Stomach smooth muscle (tissue), 2 donors: Measurements from ENCODE around the gene GNAL.
"Not testable (repeated sequence)": the region's sequence is repeated elsewhere in the genome, so short reads cannot be mapped to it uniquely, and the experiment has no call there.

ENCODE experiments used
- H3K27ac ChIP-seq: one replicate; pipeline ENCODE4 v1.7.0; 2013; ENCODE audit warnings: mild to moderate bottlenecking, low read length, inconsistent platforms
- H3K27me3 ChIP-seq, 2 donors: one replicate each; pipeline ENCODE4 v1.7.0; 2013; ENCODE audit warnings: low read length in 2 of 2; ENCODE audit not compliant: insufficient read depth in 2 of 2, control insufficient read depth in 1 of 2
- H3K36me3 ChIP-seq, 2 donors: one replicate each; pipeline ENCODE4 v1.7.0; 2013; ENCODE audit warnings: low read length in 2 of 2; ENCODE audit not compliant: control insufficient read depth in 2 of 2, insufficient read depth in 2 of 2
- H3K4me1 ChIP-seq: one replicate; pipeline ENCODE4 v1.7.0; 2013; ENCODE audit warnings: low read length; ENCODE audit not compliant: control insufficient read depth, insufficient read depth
- H3K4me3 ChIP-seq, 2 donors: one replicate each; pipeline ENCODE4 v1.7.0; 2013; ENCODE audit warnings: low read length in 2 of 2
- H3K9ac ChIP-seq, 2 donors: one replicate each; pipeline ENCODE4 v1.7.0; 2013; ENCODE audit warnings: low read length in 2 of 2, mild to moderate bottlenecking in 1 of 2
- H3K9me3 ChIP-seq, 2 donors: one replicate each; pipeline ENCODE4 v1.7.0; 2013; ENCODE audit warnings: low read length in 2 of 2; ENCODE audit not compliant: control insufficient read depth in 2 of 2
- donor health status: healthy.
- donor health status: Pancreatic carcinoma.

GNAL gene

GRCh38 chr18:11906176-11906575 is 217.1 kb downstream of the GNAL start:
- H3K36me3 ChIP-seq = peaks cover 9 to 17% of the 10 kb centered on the region in 2 donors
- no peaks in the 10 kb centered on the region for H3K9me3 ChIP-seq
- no peak overlapping the region for H3K4me3 ChIP-seq
- no peak overlapping the region for H3K27ac ChIP-seq
- H3K27me3 ChIP-seq = no peaks in the 10 kb centered on the region
- no peak overlapping the region for H3K9ac ChIP-seq
- H3K4me1 ChIP-seq = peaks cover 9% of the 10 kb centered on the region

- no peaks in the 10 kb centered on the region for H3K9me3 ChIP-seq
- H3K4me1 ChIP-seq = peaks cover 9% of the 10 kb centered on the region
- H3K27me3 ChIP-seq = no peaks in the 10 kb centered on the region
- H3K36me3 ChIP-seq = peaks cover 8 to 12% of the 10 kb centered on the region in 2 donors
- peak overlapping the region; percentile 91 to 97 for H3K4me3 ChIP-seq
- peak overlapping the region; percentile 21 to 99 for H3K9ac ChIP-seq
- no peak overlapping the region for H3K27ac ChIP-seq
Measured at GRCh38 chr18:11906926-11907874, 218.1 kb downstream of the GNAL start.

- H3K4me1 ChIP-seq = peaks cover 9% of the 10 kb centered on the region
- H3K9ac ChIP-seq = peak within 1 kb of the TSS; percentile 97 to 99
- H3K27me3 ChIP-seq = no peaks in the 10 kb centered on the region
- H3K36me3 ChIP-seq = peaks cover 0 to 2% of the 10 kb centered on the region in 2 donors
- peak within 1 kb of the TSS; percentile 98 for H3K27ac ChIP-seq
- H3K9me3 ChIP-seq = no peaks in the 10 kb centered on the region
- H3K4me3 ChIP-seq = peak within 1 kb of the TSS; percentile 91 to 97
Measured at GRCh38 chr18:11908182-11909060, 219.4 kb downstream of the GNAL start, which contains the start of gene MPPE1. Gene MPPE1, minus strand, starts transcription at chr18:11908317. Its CDS starts 11,053 bp downstream, at chr18:11897264.

GRCh38 chr18:11909061-11909455 is 220.0 kb downstream of the GNAL start:
- Histone ChIP-seq H3K36me3 (no peaks in the 10 kb centered on the region), H3K27ac (peak overlapping the region; percentile 98), H3K4me1 (peaks cover 9% of the 10 kb centered on the region), H3K4me3 (peak overlapping the region; percentile 91 to 97), H3K9me3 (no peaks in the 10 kb centered on the region), H3K27me3 (no peaks in the 10 kb centered on the region), H3K9ac (peak overlapping the region; percentile 97 to 99)

GRCh38 chr18:11909591-11910026 is 220.5 kb downstream of the GNAL start:
- no peaks in the 10 kb centered on the region for H3K27me3 ChIP-seq
- peak overlapping the region; percentile 98 for H3K27ac ChIP-seq
- H3K4me3 ChIP-seq = peak overlapping the region in 1 of 2 donors; percentile 91
- peaks cover 9% of the 10 kb centered on the region for H3K4me1 ChIP-seq
- H3K9ac ChIP-seq = peak overlapping the region; percentile 97 to 99
- H3K36me3 ChIP-seq = no peaks in the 10 kb centered on the region
- no peaks in the 10 kb centered on the region for H3K9me3 ChIP-seq

- H3K4me3 ChIP-seq, H3K27ac ChIP-seq, H3K36me3 ChIP-seq, H3K9me3 ChIP-seq, H3K9ac ChIP-seq, H3K27me3 ChIP-seq, H3K4me1 ChIP-seq: not testable (repeated sequence)
Measured at GRCh38 chr18:11916880-11917279, 227.8 kb downstream of the GNAL start.

- H3K27ac ChIP-seq, H3K4me3 ChIP-seq, H3K36me3 ChIP-seq, H3K9ac ChIP-seq, H3K4me1 ChIP-seq, H3K9me3 ChIP-seq, H3K27me3 ChIP-seq: not testable (repeated sequence)
Measured at GRCh38 chr18:11919522-11919921, 230.5 kb downstream of the GNAL start.

- Histone ChIP-seq H3K9ac (no peak overlapping the region), H3K27me3 (no peaks in the 10 kb centered on the region), H3K27ac (no peak overlapping the region), H3K9me3 (no peaks in the 10 kb centered on the region), H3K4me1 (no peaks in the 10 kb centered on the region), H3K36me3 (no peaks in the 10 kb centered on the region), H3K4me3 (no peak overlapping the region)
Measured at GRCh38 chr18:11923450-11923849, 234.4 kb downstream of the GNAL start.

- no peak overlapping the region for H3K27ac ChIP-seq
- H3K36me3 ChIP-seq = no peaks in the 10 kb centered on the region
- no peaks in the 10 kb centered on the region for H3K27me3 ChIP-seq
- H3K9me3 ChIP-seq = no peaks in the 10 kb centered on the region
- no peaks in the 10 kb centered on the region for H3K4me1 ChIP-seq
- H3K4me3 ChIP-seq = no peak overlapping the region
- no peak overlapping the region for H3K9ac ChIP-seq
Measured at GRCh38 chr18:11925800-11926481, 236.9 kb downstream of the GNAL start.

GRCh38 chr18:11927497-11927896 is 238.4 kb downstream of the GNAL start:
- H3K27me3 ChIP-seq = no peaks in the 10 kb centered on the region
- H3K9ac ChIP-seq = no peak overlapping the region
- no peaks in the 10 kb centered on the region for H3K36me3 ChIP-seq
- no peak overlapping the region for H3K27ac ChIP-seq
- H3K9me3 ChIP-seq = no peaks in the 10 kb centered on the region
- H3K4me3 ChIP-seq = no peak overlapping the region
- no peaks in the 10 kb centered on the region for H3K4me1 ChIP-seq
